GM12874 (cell line): ENCODE results near the gene TOB2.
A peak's percentile ranks its signal among the peaks of the same experiment; 100 is the strongest.

Source experiments
- CTCF ChIP-seq: IDR thresholded peaks from 2 replicates; pipeline ENCODE4 v1.5.1; 2011; ENCODE audit warnings: low read depth, mild to moderate bottlenecking, control low read depth, low read length, moderate library complexity; ENCODE audit not compliant: insufficient read depth

TOB2 gene

GRCh38 chr22:41407433-41407832 is 39.2 kb downstream of the TOB2 start:
- no peak for TF ChIP-seq CTCF

GRCh38 chr22:41406410-41406809 is 40.2 kb downstream of the TOB2 start:
- TF ChIP-seq CTCF, result no peak

GRCh38 chr22:41405588-41405987 is 41.0 kb downstream of the TOB2 start:
- no peak for TF ChIP-seq CTCF

- peak; percentile 94 for TF ChIP-seq CTCF
Measured at GRCh38 chr22:41403532-41404318, 42.9 kb downstream of the TOB2 start.

- TF ChIP-seq CTCF, result no peak
Measured at GRCh38 chr22:41401781-41402648, 44.6 kb downstream of the TOB2 start.

GRCh38 chr22:41398921-41399320 is 47.7 kb downstream of the TOB2 start:
- TF ChIP-seq CTCF, result no peak

- TF ChIP-seq CTCF, result no peak
Measured at GRCh38 chr22:41397143-41397811, 49.3 kb downstream of the TOB2 start.
